Large intestine (tissue), 3 donors: ENCODE results near the gene WSCD2. TPM values are rescaled to one million over a fixed set of nuclear protein-coding genes. Genes with fewer than 3 reads are reported as not detected.

Experiments
- DNase-seq, 2 donors: peaks; one replicate each; pipeline versions ENCODE4 v3.0.0 to v3.0.0-alpha.2; 2013
- H3K27ac ChIP-seq: one replicate; pipeline ENCODE4 v1.5.1; 2013; ENCODE audit warnings: low read length
- H3K27me3 ChIP-seq: 2 replicates; pipeline ENCODE4 v1.6.1; 2013; ENCODE audit warnings: low read length; ENCODE audit not compliant: control insufficient read depth, insufficient read depth
- H3K36me3 ChIP-seq: 2 replicates; pipeline ENCODE4 v1.6.1; 2013; ENCODE audit warnings: low read length; ENCODE audit not compliant: control insufficient read depth, insufficient read depth
- H3K4me1 ChIP-seq: one replicate; pipeline ENCODE4 v1.6.1; 2013; ENCODE audit warnings: low read length; ENCODE audit not compliant: control insufficient read depth, insufficient read depth
- H3K4me3 ChIP-seq: one replicate; pipeline ENCODE4 v1.5.1; 2013; ENCODE audit warnings: low read length
- H3K9me3 ChIP-seq: one replicate; pipeline ENCODE4 v1.6.1; 2013; ENCODE audit warnings: mild to moderate bottlenecking, low read depth, low read length, moderate library complexity; ENCODE audit not compliant: control insufficient read depth
- WGBS: methylation state at CpG from one replicate; pipeline ENCODE4 v1.1.5; 2013; ENCODE audit warnings: low lambda C conversion rate; ENCODE audit not compliant: insufficient coverage; 5-methylcytosine and 5-hydroxymethylcytosine counted together
- polyA plus RNA-seq: library from polyadenylated mRNA; unstranded; fragments of 120-200 nt; gene quantifications from one replicate; pipeline ENCODE4 v1.2.1, GENCODE V29; 2013

Gene WSCD2
- polyA plus RNA-seq, 1 donor, result 1.5 TPM

- DNase-seq, result no peak
- Histone ChIP-seq H3K4me1 (no peaks in the 10 kb centered on the region), H3K9me3 (no peaks in the 10 kb centered on the region), H3K36me3 (no peaks in the 10 kb centered on the region), H3K27ac (no peak overlapping the region), H3K4me3 (no peak overlapping the region), H3K27me3 (no peaks in the 10 kb centered on the region)
- no CpG with 5 or more reads among the region's 3 CpGs for WGBS
Observed at GRCh38 chr12:108231109-108231905, 102.2 kb downstream of the WSCD2 start.

GRCh38 chr12:108231909-108232434 is 102.9 kb downstream of the WSCD2 start:
- no peak overlapping the region for H3K4me3 ChIP-seq
- H3K36me3 ChIP-seq, result no peaks in the 10 kb centered on the region
- H3K4me1 ChIP-seq, result no peaks in the 10 kb centered on the region
- H3K9me3 ChIP-seq, result no peaks in the 10 kb centered on the region
- no peak for DNase-seq
- no peak overlapping the region for H3K27ac ChIP-seq
- H3K27me3 ChIP-seq, result peaks cover 4% of the 10 kb centered on the region
- WGBS, result 100% methylated on average over 3 of the region's 6 CpGs

- H3K4me1 ChIP-seq, result no peaks in the 10 kb centered on the region
- no peak for DNase-seq
- WGBS, result no CpG with 5 or more reads among the region's 6 CpGs
- H3K9me3 ChIP-seq, result no peaks in the 10 kb centered on the region
- no peak overlapping the region for H3K27ac ChIP-seq
- H3K36me3 ChIP-seq, result no peaks in the 10 kb centered on the region
- peaks cover 4% of the 10 kb centered on the region for H3K27me3 ChIP-seq
- no peak overlapping the region for H3K4me3 ChIP-seq
Observed at GRCh38 chr12:108232565-108232964, 103.5 kb downstream of the WSCD2 start.

- no peaks in the 10 kb centered on the region for H3K9me3 ChIP-seq
- DNase-seq, result no peak
- H3K27me3 ChIP-seq, result peaks cover 4% of the 10 kb centered on the region
- 100% methylated on average over 2 of the region's 6 CpGs for WGBS
- H3K4me1 ChIP-seq, result no peaks in the 10 kb centered on the region
- no peak overlapping the region for H3K27ac ChIP-seq
- no peaks in the 10 kb centered on the region for H3K36me3 ChIP-seq
- H3K4me3 ChIP-seq, result no peak overlapping the region
Observed at GRCh38 chr12:108234158-108234557, 105.1 kb downstream of the WSCD2 start.

- Histone ChIP-seq H3K4me3 (no peak overlapping the region), H3K27ac (no peak overlapping the region), H3K4me1 (no peaks in the 10 kb centered on the region), H3K27me3 (peaks cover 4% of the 10 kb centered on the region), H3K9me3 (no peaks in the 10 kb centered on the region), H3K36me3 (no peaks in the 10 kb centered on the region)
- DNase-seq, result no peak
- no CpG with 5 or more reads among the region's 5 CpGs for WGBS
Observed at GRCh38 chr12:108235197-108235984, 106.3 kb downstream of the WSCD2 start.

GRCh38 chr12:108235985-108236263 is 106.8 kb downstream of the WSCD2 start:
- WGBS, result 80% methylated on average over 1 of the region's 3 CpGs
- H3K4me3 ChIP-seq, result no peak overlapping the region
- H3K36me3 ChIP-seq, result no peaks in the 10 kb centered on the region
- DNase-seq, result no peak
- H3K27me3 ChIP-seq, result peaks cover 4% of the 10 kb centered on the region
- H3K9me3 ChIP-seq, result no peaks in the 10 kb centered on the region
- no peak overlapping the region for H3K27ac ChIP-seq
- H3K4me1 ChIP-seq, result no peaks in the 10 kb centered on the region

- H3K4me1 ChIP-seq, result no peaks in the 10 kb centered on the region
- DNase-seq, result no peak
- no peaks in the 10 kb centered on the region for H3K36me3 ChIP-seq
- H3K27me3 ChIP-seq, result peaks cover 4% of the 10 kb centered on the region
- H3K9me3 ChIP-seq, result no peaks in the 10 kb centered on the region
- WGBS, result 86% methylated on average over 1 of the region's 1 CpG
- H3K4me3 ChIP-seq, result no peak overlapping the region
- H3K27ac ChIP-seq, result no peak overlapping the region
Observed at GRCh38 chr12:108236366-108236765, 107.3 kb downstream of the WSCD2 start.

- H3K27me3 ChIP-seq, result peaks cover 4% of the 10 kb centered on the region
- H3K36me3 ChIP-seq, result no peaks in the 10 kb centered on the region
- no CpG with 5 or more reads among the region's 3 CpGs for WGBS
- no peak overlapping the region for H3K4me3 ChIP-seq
- no peaks in the 10 kb centered on the region for H3K4me1 ChIP-seq
- no peaks in the 10 kb centered on the region for H3K9me3 ChIP-seq
- no peak overlapping the region for H3K27ac ChIP-seq
- no peak for DNase-seq
Observed at GRCh38 chr12:108237272-108237671, 108.2 kb downstream of the WSCD2 start.

GRCh38 chr12:108238474-108238873 is 109.4 kb downstream of the WSCD2 start:
- no peaks in the 10 kb centered on the region for H3K36me3 ChIP-seq
- WGBS, result no CpG with 5 or more reads among the region's 3 CpGs
- peaks cover 4% of the 10 kb centered on the region for H3K27me3 ChIP-seq
- no peak overlapping the region for H3K4me3 ChIP-seq
- H3K4me1 ChIP-seq, result no peaks in the 10 kb centered on the region
- H3K9me3 ChIP-seq, result no peaks in the 10 kb centered on the region
- DNase-seq, result no peak
- no peak overlapping the region for H3K27ac ChIP-seq

GRCh38 chr12:108239378-108239777 is 110.3 kb downstream of the WSCD2 start:
- Histone ChIP-seq H3K36me3 (no peaks in the 10 kb centered on the region), H3K27ac (no peak overlapping the region), H3K27me3 (peaks cover 4% of the 10 kb centered on the region), H3K9me3 (no peaks in the 10 kb centered on the region), H3K4me3 (no peak overlapping the region), H3K4me1 (no peaks in the 10 kb centered on the region)
- no CpG with 5 or more reads among the region's 2 CpGs for WGBS
- DNase-seq, result no peak
